GM19193 (cell line): ENCODE results near the gene TRDMT1.

Experiments
- POLR2A ChIP-seq: IDR thresholded peaks from 4 replicates; pipeline ENCODE4 v1.6.1; 2011; ENCODE audit not compliant: insufficient read depth, insufficient read length; ENCODE audit errors: extremely low read depth

The TRDMT1 gene

DNA sequence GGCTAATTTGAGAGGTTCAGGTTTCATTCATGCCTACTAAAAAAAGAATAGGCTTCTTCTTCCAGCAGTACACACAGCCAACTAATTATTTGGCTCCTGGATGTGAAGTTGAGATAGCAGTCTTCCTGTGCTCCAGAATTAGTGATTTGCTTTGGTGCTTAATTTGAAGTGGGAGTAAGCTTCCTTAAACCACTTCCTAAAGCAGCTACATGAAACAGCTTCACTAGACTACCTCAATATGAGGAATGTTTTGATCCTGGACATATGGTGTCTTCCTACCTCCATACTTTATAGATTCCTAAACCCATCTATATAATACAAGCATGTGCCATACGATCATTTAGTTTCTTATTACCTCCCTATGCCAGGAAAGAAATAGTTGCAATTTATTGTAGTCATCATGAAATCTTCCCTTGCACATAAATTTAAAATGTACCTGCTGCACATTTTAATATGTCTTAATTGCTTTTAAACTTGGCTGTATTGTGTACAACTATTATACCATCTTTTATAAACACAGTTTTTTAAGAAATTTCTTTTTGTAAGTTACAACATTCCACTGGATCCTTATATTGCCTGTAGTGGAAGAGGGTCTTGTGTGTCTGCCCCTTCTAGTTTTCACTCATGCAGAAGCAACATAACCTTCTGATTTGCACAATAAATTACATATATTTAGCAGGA, 35.1 kb upstream of the TRDMT1 start:
- TF ChIP-seq POLR2A: no peak

DNA sequence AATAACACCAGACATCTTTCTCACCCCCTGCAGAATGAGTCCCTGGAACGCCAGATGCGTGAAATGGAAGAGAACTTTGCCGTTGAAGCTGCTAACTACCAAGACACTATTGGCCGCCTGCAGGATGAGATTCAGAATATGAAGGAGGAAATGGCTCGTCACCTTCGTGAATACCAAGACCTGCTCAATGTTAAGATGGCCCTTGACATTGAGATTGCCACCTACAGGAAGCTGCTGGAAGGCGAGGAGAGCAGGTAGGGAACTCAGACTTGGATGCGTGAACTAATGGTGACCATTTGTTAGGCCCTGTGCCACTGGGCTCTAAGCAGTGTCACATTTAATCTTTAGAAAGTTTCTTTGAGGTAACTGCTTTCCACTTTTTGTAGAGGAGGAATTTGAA, 33.7 kb upstream of the TRDMT1 start:
- TF ChIP-seq POLR2A: no peak

DNA sequence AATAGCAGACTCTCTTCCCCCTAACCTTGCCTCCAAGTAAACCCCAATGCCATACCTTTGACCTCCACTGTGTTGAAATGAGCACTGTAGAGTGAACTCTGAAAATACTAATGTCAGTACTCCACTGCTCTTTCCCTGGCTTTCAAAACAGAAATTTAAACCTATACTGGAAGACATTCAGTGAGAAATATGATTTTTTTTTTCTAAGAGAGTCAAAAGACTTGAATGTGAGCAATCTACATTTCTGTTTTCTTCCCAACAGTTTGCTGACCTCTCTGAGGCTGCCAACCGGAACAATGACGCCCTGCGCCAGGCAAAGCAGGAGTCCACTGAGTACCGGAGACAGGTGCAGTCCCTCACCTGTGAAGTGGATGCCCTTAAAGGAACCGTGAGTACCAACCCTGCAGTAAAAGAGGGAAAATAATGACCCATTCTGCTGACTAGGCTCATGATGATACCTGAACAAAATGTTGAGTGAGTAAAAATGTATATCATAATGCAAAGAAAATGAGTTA, 33.0 kb upstream of the TRDMT1 start:
- TF ChIP-seq POLR2A: no peak

DNA sequence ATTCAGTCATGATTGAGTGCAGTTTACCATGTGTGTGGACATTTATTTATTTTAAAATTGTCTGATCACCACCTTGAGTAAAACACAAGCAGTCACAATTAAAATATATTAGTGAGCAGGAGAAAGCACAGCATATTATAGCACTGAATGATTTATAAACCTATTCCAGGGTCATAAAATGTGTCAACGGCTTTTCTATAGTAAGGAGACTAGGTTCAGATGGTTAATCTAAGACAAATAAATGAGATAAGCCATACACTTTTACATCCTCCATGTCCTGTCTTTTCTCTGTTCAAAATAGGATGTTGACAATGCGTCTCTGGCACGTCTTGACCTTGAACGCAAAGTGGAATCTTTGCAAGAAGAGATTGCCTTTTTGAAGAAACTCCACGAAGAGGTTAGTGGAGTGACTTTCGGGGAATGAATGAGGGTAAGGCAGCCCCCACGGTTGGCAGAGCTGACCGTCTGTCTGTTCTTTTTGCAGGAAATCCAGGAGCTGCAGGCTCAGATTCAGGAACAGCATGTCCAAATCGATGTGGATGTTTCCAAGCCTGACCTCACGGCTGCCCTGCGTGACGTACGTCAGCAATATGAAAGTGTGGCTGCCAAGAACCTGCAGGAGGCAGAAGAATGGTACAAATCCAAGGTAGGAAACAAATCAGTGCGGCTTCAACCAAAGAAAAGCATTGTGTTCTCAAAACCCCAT, 32.0 kb upstream of the TRDMT1 start:
- no peak for TF ChIP-seq POLR2A

DNA sequence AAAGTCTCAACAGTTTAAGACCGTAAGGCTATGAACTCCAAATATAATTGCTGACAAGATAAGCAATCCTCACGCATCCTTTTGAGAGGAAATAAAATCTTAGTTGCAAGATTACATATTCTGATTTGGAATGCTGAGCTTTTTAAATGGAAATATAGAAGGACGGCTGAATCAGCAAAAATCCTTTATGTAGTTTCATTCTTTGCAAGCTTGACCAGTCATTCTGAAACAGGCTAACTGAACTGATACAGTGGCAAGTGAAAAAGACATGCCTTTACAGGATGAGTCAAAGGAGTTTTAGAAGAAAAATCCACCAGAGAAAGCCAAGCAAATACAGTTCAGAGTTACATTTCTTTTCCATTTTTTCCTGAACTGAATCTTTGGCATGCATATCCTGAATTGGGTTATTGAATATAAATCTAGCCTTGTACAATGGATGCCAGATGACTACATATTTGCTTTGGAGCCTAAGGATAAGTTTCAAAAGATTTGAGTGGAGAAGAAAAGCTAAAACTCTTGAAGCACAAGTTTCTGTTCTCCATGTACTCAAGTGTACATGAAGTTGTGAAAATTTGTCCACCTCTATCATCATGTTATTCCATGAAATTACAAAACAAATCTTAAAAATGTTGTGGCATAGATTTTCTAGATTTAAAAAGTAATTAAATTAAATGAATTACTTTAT, 30.9 kb upstream of the TRDMT1 start:
- TF ChIP-seq POLR2A: no peak

DNA sequence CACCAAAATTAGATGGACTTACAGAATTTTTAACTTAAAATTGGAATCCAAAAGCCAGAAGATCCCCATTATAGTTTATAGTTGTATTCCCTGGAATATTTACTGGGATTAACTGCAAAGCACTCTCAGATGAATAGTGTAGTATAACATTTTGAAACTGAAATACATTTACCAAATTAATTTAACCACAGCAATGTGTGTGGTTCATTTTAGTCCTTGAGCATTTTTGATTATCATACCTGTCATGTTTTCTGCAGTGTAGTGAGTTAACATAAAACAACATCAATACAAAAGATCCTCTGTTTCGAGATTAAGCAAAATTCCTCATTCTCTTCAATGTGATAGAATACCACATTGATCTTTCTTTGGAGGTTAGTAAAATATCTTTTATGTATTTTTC, 30.3 kb upstream of the TRDMT1 start:
- TF ChIP-seq POLR2A: no peak

DNA sequence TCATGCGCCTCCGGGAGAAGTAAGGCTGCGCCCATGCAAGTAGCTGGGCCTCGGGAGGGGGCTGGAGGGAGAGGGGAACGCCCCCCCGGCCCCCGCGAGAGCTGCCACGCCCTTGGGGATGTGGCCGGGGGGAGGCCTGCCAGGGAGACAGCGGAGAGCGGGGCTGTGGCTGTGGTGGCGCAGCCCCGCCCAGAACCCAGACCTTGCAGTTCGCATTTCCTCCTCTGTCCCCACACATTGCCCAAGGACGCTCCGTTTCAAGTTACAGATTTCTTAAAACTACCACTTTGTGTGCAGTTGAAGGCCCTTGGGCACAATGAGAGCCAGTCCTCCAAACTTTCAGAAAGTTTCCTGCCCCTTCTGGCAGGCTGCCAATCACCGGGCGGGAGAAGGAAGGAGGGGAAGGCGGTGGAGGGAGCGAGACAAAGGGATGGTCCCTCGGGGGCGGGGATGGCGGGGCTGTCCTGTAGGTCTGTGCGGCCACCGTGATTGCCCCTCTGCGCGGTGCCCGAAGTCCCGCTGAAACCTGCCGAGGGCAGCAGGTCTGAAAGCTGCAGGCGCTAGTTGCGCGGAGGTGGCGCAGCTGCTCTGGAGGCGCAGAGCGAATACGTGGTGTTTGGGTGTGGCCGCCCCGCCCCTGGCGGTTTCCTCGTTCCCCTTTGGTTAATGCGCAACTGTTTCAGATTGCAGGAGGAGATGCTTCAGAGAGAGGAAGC, 28.7 kb upstream of the TRDMT1 start:
- peak; percentile 74 for TF ChIP-seq POLR2A

DNA sequence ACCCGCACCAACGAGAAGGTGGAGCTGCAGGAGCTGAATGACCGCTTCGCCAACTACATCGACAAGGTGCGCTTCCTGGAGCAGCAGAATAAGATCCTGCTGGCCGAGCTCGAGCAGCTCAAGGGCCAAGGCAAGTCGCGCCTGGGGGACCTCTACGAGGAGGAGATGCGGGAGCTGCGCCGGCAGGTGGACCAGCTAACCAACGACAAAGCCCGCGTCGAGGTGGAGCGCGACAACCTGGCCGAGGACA, 28.2 kb upstream of the TRDMT1 start:
- TF ChIP-seq POLR2A: no peak

DNA sequence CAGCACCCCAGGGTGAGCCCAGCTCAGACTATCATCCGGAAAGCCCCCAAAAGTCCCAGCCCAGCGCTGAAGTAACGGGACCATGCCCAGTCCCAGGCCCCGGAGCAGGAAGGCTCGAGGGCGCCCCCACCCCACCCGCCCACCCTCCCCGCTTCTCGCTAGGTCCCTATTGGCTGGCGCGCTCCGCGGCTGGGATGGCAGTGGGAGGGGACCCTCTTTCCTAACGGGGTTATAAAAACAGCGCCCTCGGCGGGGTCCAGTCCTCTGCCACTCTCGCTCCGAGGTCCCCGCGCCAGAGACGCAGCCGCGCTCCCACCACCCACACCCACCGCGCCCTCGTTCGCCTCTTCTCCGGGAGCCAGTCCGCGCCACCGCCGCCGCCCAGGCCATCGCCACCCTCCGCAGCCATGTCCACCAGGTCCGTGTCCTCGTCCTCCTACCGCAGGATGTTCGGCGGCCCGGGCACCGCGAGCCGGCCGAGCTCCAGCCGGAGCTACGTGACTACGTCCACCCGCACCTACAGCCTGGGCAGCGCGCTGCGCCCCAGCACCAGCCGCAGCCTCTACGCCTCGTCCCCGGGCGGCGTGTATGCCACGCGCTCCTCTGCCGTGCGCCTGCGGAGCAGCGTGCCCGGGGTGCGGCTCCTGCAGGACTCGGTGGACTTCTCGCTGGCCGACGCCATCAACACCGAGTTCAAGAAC, 27.7 kb upstream of the TRDMT1 start:
- TF ChIP-seq POLR2A: peak; percentile 77

DNA sequence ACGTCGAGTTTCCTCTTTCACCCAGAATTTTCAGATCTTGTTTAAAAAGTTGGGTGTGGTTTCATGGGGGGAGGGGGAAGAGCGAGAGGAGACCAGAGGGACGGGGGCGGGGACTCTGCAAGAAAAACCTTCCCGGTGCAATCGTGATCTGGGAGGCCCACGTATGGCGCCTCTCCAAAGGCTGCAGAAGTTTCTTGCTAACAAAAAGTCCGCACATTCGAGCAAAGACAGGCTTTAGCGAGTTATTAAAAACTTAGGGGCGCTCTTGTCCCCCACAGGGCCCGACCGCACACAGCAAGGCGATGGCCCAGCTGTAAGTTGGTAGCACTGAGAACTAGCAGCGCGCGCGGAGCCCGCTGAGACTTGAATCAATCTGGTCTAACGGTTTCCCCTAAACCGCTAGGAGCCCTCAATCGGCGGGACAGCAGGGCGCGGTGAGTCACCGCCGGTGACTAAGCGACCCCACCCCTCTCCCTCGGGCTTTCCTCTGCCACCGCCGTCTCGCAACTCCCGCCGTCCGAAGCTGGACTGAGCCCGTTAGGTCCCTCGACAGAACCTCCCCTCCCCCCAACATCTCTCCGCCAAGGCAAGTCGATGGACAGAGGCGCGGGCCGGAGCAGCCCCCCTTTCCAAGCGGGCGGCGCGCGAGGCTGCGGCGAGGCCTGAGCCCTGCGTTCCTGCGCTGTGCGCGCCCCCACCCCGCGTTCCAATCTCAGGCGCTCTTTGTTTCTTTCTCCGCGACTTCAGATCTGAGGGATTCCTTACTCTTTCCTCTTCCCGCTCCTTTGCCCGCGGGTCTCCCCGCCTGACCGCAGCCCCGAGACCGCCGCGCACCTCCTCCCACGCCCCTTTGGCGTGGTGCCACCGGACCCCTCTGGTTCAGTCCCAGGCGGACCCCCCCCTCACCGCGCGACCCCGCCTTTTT, 26.9 kb upstream of the TRDMT1 start, which contains the start of gene VIM:
Gene VIM, plus strand, starts transcription at position 151 of the 925 bp plus-strand sequence. CDS start 1,182 bp downstream, outside the sequence.
- no peak for TF ChIP-seq POLR2A

DNA sequence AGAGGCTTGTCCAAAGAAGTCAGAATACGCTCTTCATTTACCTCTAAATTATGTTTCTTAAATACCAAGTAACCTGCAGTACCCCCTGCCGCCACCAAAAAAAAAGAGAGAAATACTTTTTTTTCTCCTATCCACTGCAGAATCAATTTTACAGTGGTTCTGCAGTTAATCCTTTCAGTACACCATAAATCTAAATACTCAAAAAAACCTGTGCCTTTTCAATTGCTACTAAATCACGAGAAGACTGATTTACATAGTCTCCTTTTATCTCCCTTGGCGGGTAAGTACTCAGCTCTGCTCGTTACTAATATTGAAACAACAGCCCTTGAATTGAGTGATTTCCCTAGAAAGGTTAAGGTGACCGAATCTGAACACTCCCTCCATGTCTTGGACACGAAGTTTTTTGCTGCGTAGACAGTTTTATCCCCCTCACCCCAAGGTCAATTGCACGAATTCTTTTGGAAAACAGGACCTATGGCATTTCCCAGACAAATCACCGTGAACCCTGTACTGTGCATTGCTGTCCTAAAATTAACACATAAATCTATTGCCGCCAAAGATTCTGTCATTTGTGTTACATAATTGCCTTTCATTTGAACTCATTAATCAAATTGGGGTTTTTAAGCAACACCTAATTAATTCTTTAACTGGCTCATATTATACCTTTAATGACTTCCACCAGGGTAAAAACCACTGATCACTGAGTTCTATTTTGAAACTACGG, 26.1 kb upstream of the TRDMT1 start:
- TF ChIP-seq POLR2A: no peak

DNA sequence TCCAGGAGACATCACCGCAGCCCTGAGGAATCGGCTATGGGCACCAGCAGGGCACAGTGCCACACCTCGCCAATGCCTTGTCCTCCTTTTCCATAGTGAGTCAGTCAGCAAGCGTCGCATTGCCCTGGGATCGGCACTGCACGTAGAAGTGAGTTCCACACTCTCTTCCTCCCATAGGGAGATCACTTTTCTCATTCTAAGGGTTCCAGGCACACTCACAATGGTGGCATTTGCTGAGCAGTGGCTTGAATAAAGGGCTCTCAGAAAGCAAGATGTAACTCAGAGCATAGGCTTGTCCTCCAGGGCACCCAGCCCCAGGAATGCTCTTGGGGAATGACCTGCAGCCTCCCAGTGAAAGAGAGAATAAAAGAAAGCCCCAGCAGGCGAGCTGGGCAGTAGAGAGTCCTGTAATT, 25.4 kb upstream of the TRDMT1 start:
- no peak for TF ChIP-seq POLR2A

DNA sequence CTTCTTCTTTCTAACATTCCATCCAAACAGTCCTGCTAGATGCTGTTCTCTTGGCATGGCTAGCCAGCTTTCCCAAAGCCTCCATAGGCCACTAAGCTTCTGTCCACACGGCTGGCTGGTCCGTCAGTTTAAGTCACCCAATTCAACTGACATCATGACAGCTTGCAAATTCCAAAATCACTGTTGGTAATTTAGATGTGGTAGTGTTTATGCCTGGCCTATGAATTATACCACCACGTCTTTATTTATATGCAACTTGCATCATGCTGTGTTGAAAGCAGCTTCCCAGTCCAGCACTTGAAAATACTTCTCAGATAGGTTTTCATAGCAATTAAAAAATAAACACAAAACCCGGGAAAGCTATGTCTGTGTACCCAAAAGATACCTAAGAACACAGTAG, 24.3 kb upstream of the TRDMT1 start:
- TF ChIP-seq POLR2A: no peak

DNA sequence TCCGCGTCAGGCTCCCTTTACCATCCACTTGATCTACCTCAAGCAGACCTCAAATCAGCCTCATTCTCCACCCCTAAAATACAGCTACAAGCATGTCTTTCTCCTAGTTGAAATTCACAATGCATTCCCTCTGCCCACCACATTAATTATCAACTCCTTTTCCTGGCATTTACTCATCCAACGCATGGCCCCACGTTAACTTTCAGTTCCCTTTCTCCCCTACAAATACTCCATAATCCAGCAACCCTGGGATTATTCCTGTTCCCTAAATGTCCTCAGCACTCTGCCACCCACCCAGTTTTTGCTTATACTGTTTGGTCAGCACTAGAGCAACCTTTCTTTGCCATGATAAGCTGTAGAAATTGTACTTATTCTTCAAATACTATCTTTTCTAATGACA, 20.9 kb upstream of the TRDMT1 start:
- no peak for TF ChIP-seq POLR2A

DNA sequence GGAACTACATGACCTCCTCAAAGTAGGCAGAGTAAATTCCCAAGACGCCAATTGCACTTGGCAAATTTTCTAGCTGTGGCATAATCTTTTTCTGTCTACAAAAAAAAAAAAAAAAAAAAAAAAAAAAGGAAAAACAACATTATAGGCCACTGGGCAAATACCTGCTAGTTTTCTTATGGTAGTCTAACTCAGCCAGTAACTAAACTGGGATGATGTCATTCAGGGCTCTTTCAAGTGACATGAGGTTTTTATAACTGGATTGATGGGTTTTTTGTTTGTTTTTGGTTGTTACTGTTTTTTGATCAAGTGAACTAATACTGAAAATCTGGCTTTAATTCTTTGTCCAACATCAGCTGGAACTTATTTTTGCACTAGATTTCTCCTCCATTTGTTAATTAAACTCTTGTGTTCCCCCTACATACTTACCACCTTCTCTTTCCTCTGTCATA, 19.2 kb upstream of the TRDMT1 start:
- TF ChIP-seq POLR2A: no peak
